Skeletal muscle tissue (tissue), 4 donors: ENCODE data around the gene DVL1. TPM values are rescaled to one million over a fixed set of nuclear protein-coding genes. Genes with fewer than 3 reads are reported as not detected.
A peak's percentile ranks its signal among the peaks of the same experiment; 100 is the strongest.

Experiments used
- H3K27ac ChIP-seq: one replicate; pipeline ENCODE4 v1.7.0; 2013; ENCODE audit warnings: mild to moderate bottlenecking, low read depth, low read length, inconsistent platforms
- H3K27me3 ChIP-seq, 3 donors: one replicate each; pipeline ENCODE4 v1.7.0; 2013; ENCODE audit warnings: low read length in 3 of 3; ENCODE audit not compliant: control insufficient read depth in 3 of 3, insufficient read depth in 3 of 3
- H3K36me3 ChIP-seq, 3 donors: one replicate each; pipeline ENCODE4 v1.7.0; 2013; ENCODE audit warnings: low read length in 3 of 3; ENCODE audit not compliant: control insufficient read depth in 3 of 3, insufficient read depth in 3 of 3
- H3K4me1 ChIP-seq, 3 donors: one replicate each; pipeline ENCODE4 v1.7.0; 2013; ENCODE audit warnings: low read length in 3 of 3, mild to moderate bottlenecking in 3 of 3; ENCODE audit not compliant: control insufficient read depth in 3 of 3, insufficient read depth in 3 of 3
- H3K4me3 ChIP-seq, 3 donors: one replicate each; pipeline ENCODE4 v1.7.0; 2013; ENCODE audit warnings: low read length in 3 of 3
- H3K9ac ChIP-seq, 3 donors: one replicate each; pipeline ENCODE4 v1.7.0; 2013; ENCODE audit warnings: low read length in 3 of 3, mild to moderate bottlenecking in 3 of 3, moderate library complexity in 2 of 3, low read depth in 1 of 3
- H3K9me3 ChIP-seq, 3 donors: one replicate each; pipeline ENCODE4 v1.7.0; 2013; ENCODE audit warnings: low read length in 3 of 3; ENCODE audit not compliant: control insufficient read depth in 3 of 3
- total RNA-seq: library from RNA; depleted of rRNA; stranded (reverse); fragments of >200 nt; gene quantifications from one replicate; pipeline ENCODE4 v1.2.3, GENCODE V29; 2014
- donor health status: Osteomylitis.

The DVL1 gene
- 44.9 TPM for total RNA-seq

DNA sequence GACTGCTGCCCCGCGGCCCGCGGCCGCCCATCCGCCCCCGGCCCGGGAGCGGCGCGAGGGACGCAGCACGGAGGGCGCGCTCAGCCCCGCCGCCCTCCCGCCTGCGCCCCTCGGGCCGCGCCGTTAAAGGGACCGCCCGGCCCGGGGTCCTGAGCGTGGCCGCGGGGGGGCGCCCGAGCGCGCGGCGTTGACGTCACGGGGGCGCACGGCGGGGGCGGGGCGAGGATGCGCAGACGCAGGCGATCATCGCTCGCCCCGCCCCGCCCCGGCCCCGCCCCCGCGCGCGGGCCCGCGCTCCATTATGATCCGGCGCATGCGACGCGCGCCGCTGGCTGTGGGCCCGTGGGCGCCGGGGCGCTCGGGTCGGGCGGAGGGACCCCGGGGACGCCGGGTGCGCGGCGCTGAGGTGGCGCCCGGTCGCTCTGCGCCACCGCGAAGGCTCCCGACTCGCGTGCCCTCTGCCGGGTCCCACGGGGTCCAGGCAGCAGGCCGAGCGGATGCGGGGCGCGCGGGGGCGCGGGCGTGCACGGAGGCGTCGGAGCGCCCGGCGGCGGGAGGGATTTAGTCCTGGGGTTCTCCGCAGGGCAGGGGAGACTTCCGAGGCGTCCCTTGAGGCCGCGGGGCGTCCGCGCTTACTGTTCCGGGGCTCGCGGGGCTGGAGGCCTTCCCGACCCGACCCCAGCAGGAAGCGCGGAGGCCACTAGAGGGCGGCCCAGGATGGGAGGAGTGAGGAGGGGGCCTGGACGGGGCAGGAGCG is at the start of gene DVL1:
DVL1 (minus strand) TSS at position 163 of the 757 bp plus-strand sequence. CDS start 353 bp downstream, outside the sequence.
- Histone ChIP-seq H3K9me3 (no peaks in the 10 kb centered on the region), H3K9ac (peak within 1 kb of the TSS; percentile 86 to 96 (median 92)), H3K4me1 (peaks cover 59 to 61% (median 61%) of the 10 kb centered on the region in 3 donors), H3K27me3 (peaks cover 0 to 18% (median 13%) of the 10 kb centered on the region in 3 donors), H3K27ac (peak within 1 kb of the TSS; percentile 94), H3K4me3 (peak within 1 kb of the TSS; percentile 83 to 89 (median 85)), H3K36me3 (peaks cover 0 to 2% (median 0%) of the 10 kb centered on the region in 3 donors)

- H3K4me3 ChIP-seq = peak overlapping the region; percentile 86 to 94 (median 93)
- peaks cover 50 to 56% (median 52%) of the 10 kb centered on the region in 3 donors for H3K36me3 ChIP-seq
- peak overlapping the region; percentile 85 for H3K27ac ChIP-seq
- H3K27me3 ChIP-seq = no peaks in the 10 kb centered on the region
- no peaks in the 10 kb centered on the region for H3K9me3 ChIP-seq
- H3K9ac ChIP-seq = peak overlapping the region; percentile 89 to 97 (median 91)
- H3K4me1 ChIP-seq = peaks cover 40 to 54% (median 48%) of the 10 kb centered on the region in 3 donors
These were observed 49.5 kb upstream of the DVL1 start for GRCh38 chr1:1398677-1399186.

GRCh38 chr1:1397839-1398523 is 48.8 kb upstream of the DVL1 start:
- peaks cover 43 to 62% (median 55%) of the 10 kb centered on the region in 3 donors for H3K4me1 ChIP-seq
- H3K27ac ChIP-seq = peak overlapping the region; percentile 85

GRCh38 chr1:1395166-1395565 is 45.9 kb upstream of the DVL1 start:
- no peak overlapping the region for H3K27ac ChIP-seq

More at GRCh38 chr1:1397839-1398523, 48.8 kb upstream of the DVL1 start:
- no peaks in the 10 kb centered on the region for H3K9me3 ChIP-seq
- peak overlapping the region; percentile 86 to 94 (median 93) for H3K4me3 ChIP-seq
- peaks cover 54 to 64% (median 55%) of the 10 kb centered on the region in 3 donors for H3K36me3 ChIP-seq
- H3K27me3 ChIP-seq = no peaks in the 10 kb centered on the region
- peak overlapping the region; percentile 89 to 97 (median 91) for H3K9ac ChIP-seq

DNA sequence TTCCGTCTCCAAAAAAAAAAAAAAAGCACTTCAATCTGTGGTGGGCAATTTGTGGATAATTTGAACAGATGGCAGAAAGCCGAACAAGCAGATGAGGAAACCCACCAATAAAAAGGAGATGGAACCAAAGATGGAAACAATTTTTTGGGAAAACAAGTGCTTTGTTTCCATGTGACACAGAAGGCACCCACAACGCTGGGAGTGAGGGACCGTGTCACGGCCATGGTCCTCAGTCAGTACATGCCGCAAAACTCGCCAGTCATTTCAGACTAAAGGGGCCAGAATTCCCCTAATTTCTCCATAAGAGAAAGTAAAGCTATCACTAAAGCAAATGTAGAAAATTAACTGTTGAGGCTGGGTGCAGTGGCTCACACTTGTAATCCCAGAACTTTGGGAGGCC is 44.9 kb upstream of the DVL1 start:
- H3K4me1 ChIP-seq = peaks cover 33 to 38% (median 38%) of the 10 kb centered on the region in 3 donors
- H3K36me3 ChIP-seq = peaks cover 69 to 79% (median 73%) of the 10 kb centered on the region in 3 donors
- H3K27ac ChIP-seq = peak overlapping the region; percentile 19
- H3K9me3 ChIP-seq = no peaks in the 10 kb centered on the region
- H3K9ac ChIP-seq = no peak overlapping the region
- H3K27me3 ChIP-seq = no peaks in the 10 kb centered on the region
- no peak overlapping the region for H3K4me3 ChIP-seq

More at GRCh38 chr1:1395166-1395565, 45.9 kb upstream of the DVL1 start:
- Histone ChIP-seq H3K9me3 (no peaks in the 10 kb centered on the region), H3K36me3 (peaks cover 58 to 69% (median 64%) of the 10 kb centered on the region in 3 donors), H3K27me3 (no peaks in the 10 kb centered on the region), H3K9ac (peak overlapping the region in 1 of 3 donors; percentile 45), H3K4me3 (peak overlapping the region in 1 of 3 donors; percentile 29), H3K4me1 (peaks cover 38 to 45% (median 43%) of the 10 kb centered on the region in 3 donors)

DNA sequence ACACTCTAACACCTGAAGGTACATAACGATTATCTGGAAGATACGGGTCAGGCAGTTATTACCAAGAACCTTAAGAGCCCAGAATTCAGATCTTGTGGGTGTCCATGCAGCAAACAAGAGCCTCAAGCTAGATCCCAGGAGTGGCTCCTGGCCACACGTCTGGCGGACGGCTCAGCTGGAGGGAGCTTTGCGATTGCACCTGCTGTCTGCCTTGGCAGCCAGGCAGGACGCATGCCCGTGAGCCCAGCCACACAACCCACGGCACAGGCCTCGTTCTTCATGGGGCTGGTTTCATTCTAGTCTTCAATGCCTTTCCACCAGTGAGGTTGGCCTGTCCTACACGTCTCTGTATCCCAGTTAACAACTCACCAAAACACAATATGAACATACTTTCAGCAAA is 44.2 kb upstream of the DVL1 start:
- H3K9me3 ChIP-seq = no peaks in the 10 kb centered on the region
- peaks cover 72 to 80% (median 74%) of the 10 kb centered on the region in 3 donors for H3K36me3 ChIP-seq
- H3K9ac ChIP-seq = peak overlapping the region in 1 of 3 donors; percentile 19
- H3K27me3 ChIP-seq = no peaks in the 10 kb centered on the region
- H3K27ac ChIP-seq = peak overlapping the region; percentile 19
- peaks cover 31 to 37% (median 36%) of the 10 kb centered on the region in 3 donors for H3K4me1 ChIP-seq
- H3K4me3 ChIP-seq = no peak overlapping the region

GRCh38 chr1:1393014-1393413 is 43.8 kb upstream of the DVL1 start:
- Histone ChIP-seq H3K9ac (peak overlapping the region in 1 of 3 donors; percentile 19), H3K9me3 (no peaks in the 10 kb centered on the region), H3K4me1 (peaks cover 26 to 33% (median 32%) of the 10 kb centered on the region in 3 donors), H3K4me3 (no peak overlapping the region), H3K27ac (no peak overlapping the region), H3K36me3 (peaks cover 73 to 80% (median 76%) of the 10 kb centered on the region in 3 donors), H3K27me3 (no peaks in the 10 kb centered on the region)

DNA sequence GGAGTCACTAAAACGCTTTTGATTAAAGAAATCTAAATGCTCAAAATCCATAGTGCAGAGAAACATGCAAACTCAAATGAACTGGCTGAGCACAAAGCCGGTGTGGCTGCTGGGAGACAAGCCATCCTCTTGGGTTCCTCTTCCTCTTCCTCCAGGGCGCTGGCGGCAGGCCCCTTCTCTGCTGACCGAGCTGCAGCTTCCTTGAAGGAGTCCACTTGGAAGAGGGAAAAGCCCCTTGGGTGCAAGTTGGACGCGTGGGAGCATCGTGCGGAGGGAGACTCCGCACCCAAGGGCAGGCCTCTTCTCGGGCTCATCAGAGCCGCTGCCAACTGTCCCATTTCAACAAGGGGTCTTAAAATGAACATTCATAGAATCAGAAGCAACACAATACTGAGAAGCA is 42.0 kb upstream of the DVL1 start:
- Histone ChIP-seq H3K9me3 (no peaks in the 10 kb centered on the region), H3K9ac (no peak overlapping the region), H3K36me3 (peaks cover 79 to 84% (median 83%) of the 10 kb centered on the region in 3 donors), H3K27ac (no peak overlapping the region), H3K27me3 (no peaks in the 10 kb centered on the region), H3K4me3 (no peak overlapping the region), H3K4me1 (peaks cover 15 to 24% (median 21%) of the 10 kb centered on the region in 3 donors)

DNA sequence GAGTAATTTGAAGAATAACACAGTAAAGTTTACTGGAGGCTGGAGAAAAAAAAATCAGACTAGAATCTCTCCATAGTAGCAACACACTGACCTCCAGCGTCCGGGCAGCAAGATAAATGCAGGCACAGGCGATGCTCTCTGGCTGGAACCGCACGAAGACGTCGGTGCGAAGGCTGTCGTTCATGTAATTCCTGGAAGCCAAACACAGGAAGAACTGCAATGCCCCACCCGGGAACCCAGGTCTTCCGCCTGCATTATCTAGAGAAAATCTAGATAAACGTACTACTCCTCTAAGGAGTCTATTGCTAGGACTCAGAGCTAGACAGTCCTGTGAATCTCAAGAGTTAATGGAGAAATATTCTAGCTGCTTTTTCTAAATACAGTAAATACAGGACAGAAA is 41.5 kb upstream of the DVL1 start:
- Histone ChIP-seq H3K9ac (no peak overlapping the region), H3K4me3 (no peak overlapping the region), H3K27me3 (no peaks in the 10 kb centered on the region), H3K27ac (no peak overlapping the region), H3K36me3 (peaks cover 84 to 87% (median 87%) of the 10 kb centered on the region in 3 donors), H3K4me1 (peaks cover 14 to 24% (median 20%) of the 10 kb centered on the region in 3 donors), H3K9me3 (no peaks in the 10 kb centered on the region)
